GM21576 (cell line): ENCODE results near the gene GATAD2A.
"Not testable (repeated sequence)": the region's sequence is repeated elsewhere in the genome, so short reads cannot be mapped to it uniquely, and the experiment has no call there.

Source experiments
- ATAC-seq: cut with Tn5 transposase; IDR thresholded peaks from one replicate; pipeline ENCODE4 v1.9.1; 2021; ENCODE audit warnings: mild to moderate bottlenecking, moderate library complexity; ENCODE audit not compliant: unreplicated experiment

GATAD2A gene

DNA sequence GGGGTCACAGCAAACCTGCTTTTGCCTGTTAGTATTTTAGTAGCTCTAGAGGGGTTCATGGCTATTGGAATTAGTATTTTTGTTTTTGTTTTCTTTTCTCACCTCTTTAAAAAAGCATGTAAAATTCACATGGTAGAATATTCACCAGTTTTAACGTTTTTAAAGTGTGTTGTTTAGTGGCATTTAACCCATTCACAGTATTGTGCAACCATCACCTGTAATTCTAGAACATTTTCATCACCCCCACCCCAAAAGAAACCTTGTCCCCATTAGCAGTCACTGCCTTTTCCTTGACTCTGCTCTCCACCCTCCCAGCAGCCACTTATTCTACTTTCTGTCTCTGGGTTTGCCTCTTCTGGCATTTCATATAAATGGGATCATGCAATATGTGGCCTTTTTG is 39.8 kb downstream of the GATAD2A start:
- no peak for ATAC-seq

DNA sequence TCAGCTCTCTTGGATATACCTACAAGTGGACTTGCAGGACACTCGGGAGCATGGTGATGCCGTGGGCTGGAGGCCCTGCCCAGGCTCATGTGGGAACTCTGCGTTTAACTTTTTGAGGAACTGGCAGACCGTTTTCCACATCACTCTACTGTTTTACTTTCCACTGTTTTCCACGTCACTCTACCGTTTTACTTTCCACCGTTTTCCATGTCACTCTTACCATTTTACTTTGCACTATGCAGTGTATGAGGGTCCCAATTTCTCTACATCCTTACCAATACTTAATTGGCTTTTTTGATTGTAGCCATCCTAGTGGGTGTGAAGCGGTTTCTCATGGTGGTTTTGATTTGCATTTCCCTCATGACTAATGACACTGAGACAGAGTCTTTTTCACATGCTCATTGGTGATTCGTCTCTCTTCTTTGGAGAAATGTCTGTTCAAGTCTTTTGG is 40.5 kb downstream of the GATAD2A start:
- ATAC-seq = no peak

DNA sequence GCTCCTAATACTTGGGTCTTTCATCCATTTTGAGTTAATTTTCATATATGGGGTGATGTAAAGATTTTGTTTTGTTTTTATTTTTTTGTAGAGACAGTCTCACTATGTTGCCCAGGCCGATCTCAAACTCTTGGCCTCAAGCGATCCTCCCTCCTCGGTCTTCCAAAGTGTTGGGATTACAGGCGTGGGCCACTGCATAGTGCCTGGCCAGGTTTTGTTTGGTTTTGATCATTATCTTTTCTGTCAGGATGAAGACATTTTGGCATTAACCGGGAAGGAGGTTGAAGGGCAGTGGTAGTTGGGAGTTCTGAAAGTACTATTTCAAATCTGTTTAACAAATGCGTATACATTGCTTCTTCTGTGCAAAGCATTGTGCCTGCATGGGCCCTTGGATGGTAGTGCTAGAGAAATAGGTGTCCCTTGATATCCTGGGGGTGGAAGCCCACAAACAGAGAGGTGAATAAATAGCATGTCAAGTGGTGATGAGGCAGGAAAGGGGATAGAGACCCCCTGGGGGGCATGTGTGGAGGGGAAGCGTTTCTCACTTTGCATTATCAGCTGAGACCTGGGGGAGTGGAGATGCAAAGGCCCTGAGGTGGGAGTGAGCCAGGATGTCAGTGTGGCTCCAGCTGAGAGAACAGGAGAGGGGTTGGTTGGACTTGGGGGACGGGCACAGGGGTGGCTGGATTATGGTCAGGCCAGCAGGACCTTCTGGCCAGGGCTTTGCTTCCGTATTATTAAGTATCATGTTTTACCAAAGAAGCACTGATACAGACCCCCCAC is 41.4 kb downstream of the GATAD2A start:
- no peak for ATAC-seq

DNA sequence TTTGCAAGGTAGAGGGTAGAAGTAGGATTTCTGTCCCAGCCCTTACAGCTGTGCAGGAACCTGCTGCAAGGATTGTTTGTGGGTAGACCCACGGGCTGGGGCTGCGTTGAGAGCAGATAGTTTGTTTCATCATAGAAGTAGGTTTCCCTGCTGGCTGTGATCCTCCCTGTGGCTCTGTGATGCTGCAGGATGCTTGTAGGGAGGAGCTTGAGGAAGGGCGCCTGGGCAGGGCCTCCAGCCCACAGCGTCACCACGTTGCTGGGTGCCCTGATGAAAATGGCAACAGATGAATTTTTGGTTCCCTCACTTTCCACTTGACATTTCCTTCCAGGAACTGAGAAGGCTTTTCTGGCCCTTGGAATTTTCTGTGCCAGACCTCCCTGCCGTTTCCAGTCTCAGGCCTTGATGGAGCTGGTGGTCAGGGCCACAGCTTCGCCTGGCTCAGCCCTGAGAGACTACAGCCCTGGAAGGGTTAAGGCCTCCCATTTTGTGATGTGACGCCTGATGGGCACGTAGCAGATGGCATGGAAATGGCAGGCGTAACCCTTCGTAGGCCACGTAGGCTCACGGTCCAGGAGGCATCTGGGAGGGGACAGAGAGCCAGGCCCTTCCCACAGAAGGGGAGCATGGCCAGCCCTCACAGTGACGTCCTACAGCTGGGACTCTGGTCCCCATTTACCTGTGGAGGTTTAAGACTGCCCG is 42.2 kb downstream of the GATAD2A start:
- ATAC-seq = no peak

DNA sequence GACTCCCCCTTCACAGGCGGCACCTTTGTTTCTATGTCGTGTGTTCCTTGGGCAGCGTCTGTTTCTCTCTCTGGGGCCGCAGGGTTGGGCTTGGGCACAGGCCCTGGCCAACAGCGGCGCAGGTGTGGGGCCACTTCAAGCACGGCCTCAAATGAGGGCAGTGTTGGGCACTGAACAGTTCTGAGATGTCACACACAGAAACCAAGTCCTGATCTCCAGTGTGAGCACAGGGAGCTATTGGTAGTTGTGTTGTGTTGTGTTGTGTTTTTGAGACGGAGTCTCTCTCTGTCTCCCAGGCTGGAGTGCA is 42.7 kb downstream of the GATAD2A start:
- ATAC-seq = no peak

DNA sequence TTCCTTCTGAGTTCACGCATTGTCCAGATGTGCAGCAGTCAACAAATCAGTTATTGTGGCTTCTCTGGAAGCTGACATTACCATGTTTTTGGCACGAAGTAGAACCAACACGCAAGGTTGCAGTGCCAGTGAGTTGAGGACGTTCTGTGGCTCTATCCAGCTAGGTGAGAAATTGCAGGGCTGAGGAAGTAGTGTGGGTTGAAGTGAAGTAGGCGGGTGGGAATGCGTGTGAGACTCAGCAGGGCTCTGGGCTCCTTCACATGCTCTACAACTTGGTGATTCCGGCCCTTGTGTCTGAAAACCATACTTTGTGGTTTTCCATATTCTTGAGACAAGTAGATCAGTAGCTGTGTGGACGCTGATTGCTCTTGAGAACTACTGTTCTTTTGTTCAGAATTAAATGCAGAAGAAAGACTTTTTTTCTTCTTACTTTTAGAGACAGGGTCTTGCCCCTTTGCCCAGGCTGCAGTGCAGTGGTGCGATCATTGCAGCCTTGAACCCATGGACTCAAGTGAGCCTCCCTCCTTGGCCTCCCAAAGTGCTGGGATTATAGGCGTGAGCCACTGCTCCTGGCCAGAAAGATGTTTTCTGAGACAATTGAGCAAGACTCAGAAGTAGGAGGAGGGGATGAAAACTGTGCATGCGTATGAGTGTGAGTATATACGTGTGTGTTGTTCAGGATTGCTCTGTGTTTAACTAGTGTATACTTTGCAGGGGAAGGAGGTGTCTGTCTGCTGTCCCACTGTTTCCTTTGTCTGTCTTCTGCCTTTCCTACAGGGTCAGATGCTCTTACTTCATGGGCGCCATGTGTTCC is 46.2 kb downstream of the GATAD2A start:
- no peak for ATAC-seq

DNA sequence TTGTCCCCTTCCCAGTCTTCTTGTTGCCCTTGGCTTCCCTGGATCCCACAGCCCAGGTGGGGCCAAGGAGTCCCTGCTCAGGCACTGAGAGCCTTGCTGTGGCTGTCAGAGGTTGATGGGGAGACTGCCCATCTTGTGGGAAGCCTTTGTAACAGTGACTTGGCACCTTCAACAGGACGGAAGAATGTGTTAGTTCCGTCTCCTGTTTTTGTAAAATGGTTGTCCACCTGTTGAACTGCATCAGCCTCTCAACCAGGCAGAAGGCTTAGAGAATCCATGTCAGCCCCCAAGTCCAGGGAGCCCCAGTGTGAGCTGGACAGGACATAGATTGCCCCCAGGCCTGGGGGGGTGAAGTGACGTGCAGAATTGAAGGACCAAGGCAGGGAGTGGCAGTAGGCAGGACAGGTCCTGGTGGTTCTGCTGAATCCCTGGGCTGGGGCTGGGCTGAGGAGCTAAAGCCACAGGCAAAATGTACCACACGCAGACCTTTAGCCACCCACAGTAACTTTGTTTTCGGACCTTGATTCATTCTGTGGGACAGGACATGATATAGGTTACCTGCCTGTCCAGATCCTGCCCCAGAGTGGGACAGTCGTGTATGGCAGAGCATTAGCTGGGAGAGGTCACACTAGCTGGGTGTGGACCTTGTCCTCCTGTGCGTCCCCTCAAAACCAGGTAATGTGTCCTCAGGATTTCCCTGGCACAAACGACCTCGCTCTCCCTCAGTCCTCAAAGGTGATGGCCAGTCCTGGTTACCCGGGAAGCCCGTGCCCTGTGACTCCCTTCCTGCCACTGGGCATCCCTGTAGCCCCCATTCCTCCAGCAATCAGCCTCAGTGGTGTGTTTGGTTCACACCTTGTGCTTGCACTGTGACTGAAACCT is 47.0 kb downstream of the GATAD2A start:
- ATAC-seq = no peak

DNA sequence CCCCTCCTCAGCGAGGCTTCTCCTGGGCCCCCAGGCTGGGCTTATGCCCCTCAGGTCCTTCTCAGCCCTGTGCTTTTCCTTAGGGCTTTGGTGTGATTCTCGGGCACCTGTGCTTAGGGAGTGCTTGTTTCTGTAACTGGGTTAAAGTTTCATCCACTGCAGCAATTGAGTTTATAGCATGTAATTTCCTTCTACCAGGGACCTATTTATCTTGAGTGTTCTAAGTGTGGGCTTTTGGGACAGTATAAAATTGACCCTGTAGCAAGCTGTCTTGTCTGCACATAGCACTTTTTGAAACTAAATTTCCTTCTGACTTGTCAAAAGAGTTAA is 47.6 kb downstream of the GATAD2A start:
- ATAC-seq = no peak

DNA sequence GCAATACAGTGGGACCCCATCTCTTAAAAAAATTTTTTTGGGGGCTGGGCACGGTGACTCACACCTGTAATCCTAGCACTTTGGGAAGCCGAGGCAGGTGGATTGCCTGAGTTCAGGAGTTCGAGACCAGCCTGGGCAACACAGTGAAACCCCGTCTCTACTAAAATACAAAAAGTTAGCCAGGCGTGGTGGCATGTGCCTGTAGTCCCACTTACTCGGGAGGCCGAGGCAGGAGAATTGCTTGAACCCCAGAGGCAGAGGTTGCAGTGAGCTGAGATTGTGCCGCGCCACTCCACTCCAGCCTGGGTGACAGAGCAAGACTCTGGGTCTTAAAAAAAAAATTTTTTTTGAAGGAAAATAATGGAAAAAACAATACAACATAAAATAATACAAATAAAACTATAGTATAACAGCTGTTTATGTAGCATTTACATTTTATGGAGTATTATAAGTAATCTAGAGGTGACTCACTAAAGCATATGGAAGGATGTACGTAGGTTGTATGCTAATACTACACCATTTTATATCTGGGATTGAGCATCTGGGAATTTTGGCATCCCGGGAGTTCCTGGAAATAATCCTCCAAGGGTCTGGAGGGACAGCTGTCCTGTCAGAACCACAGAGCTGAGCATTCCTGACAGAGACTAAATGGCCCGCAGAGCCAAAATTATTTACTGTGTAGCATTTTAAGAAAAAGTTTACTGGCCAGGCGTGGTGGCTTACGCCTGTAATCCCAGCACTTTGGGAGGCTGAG is 49.9 kb downstream of the GATAD2A start:
- not testable (repeated sequence) for ATAC-seq

DNA sequence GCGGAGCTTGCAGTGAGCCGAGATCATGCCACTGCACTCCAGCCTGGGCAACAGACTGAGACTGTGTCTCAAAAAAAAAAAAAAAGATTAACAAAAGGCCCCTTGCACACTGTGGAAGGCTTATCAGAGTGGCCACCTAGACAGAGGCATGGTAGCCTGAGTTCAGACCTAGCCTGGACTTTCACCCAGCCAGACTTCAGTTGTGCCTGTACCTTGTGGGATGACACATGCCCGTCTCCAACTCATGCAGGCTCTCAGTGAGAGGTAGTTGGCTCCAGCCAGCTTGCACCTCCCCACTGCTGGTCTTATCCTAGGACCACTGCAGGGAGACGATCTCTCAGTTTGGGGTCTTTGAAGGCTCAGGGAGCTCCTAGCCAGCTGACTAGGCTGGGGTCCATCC is 52.2 kb downstream of the GATAD2A start:
- ATAC-seq = no peak

DNA sequence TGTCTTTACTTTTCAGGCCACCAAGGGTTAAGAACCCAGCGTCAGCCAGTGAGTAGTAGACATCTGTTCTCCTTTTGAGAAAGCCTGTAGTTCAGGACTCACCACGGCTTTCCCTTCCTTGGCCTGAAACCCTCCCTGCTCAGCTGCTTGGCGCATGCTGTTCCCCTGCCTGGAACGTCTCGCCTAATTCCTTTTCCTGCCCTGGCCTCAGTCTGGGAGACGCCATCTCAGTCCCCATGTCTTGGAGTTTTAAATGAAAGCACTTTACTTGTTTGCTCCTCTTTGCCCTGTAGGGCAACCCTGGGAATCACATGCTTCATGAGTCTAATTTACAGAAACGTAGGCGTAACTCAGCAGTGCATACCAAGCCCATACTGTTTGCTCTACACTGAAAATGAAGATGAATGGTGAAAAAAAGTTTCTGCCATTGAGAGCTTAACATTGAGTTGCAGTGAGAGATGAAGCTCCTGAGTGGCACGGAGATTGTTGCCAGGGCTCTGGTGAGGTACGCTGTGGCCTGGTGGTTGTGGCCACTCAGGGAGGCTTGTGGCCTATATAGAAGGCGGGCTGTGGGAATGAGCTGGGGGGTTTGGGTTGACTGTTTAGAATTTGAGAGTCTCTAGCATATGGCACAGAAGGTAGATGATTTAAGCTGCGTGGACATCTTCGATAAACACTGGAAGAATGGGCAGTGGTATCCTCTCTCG is 52.8 kb downstream of the GATAD2A start:
- ATAC-seq = no peak

DNA sequence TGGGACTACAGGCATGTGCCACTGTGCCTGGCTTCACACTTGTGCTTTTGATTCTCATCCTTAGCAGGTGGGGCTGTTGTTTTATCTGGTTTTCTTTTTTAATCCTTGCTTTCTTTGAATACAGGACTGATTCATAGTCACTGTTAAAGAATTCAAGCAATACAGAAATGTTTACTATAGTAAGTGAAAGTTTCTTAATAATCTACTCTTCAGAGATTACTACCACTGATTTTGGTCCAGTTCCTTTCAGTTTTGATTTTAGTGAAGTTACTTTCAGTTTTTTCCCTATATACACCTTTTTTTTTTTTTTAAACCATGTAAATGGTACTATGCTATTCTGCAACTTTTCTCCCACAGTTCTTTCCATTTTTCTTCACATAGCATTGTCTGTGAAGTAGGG is 53.6 kb downstream of the GATAD2A start:
- no peak for ATAC-seq

DNA sequence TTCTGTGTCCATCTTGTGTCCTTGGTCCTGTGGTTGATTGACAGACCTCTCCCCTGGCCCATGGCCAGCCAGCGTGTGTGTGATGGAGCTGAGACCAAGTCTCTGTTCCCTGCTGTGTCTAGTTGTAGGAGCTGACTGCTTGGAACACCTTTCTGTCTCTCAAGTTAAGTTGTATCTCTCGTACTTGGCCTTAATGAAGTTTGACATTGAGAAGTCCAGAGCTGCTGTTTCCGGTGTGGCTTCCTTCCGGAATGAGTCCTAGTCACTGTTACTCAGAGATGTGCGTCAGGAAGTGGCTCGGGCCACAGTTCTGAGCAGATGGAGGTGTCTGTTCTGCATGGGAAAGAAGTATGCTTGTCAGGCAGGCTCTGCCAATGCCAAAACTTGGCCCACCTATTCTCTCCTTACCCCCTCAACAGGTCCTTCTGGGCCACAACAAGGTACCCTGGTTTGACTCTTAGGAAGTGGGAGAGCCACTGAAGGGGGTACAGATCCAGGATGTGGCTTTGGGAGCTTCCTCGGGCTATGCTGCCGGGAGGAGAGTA is 54.3 kb downstream of the GATAD2A start:
- no peak for ATAC-seq

DNA sequence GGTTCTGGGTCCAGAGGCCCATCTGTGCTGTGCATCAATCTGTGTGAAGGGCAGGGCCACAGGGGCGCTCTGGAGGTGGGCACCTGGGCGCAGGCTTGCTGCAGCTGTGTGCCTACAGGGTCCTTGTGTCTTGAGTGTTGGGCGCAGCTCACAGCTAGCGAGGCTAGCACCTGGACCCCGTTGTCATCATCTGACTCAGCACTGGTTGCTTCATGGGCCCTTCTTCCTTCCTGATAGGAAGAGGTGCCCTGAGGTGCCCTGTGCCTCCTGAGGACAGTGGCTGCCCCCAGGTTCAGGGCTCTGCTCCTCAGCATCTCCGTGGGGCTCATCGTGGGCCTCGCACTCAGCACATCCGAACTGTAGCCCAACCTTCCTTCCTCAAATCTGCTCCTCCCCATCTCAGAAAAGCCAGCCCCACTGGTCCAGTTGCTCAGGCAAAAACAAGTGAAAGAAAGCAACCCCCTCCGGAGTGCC is 54.8 kb downstream of the GATAD2A start:
- no peak for ATAC-seq

DNA sequence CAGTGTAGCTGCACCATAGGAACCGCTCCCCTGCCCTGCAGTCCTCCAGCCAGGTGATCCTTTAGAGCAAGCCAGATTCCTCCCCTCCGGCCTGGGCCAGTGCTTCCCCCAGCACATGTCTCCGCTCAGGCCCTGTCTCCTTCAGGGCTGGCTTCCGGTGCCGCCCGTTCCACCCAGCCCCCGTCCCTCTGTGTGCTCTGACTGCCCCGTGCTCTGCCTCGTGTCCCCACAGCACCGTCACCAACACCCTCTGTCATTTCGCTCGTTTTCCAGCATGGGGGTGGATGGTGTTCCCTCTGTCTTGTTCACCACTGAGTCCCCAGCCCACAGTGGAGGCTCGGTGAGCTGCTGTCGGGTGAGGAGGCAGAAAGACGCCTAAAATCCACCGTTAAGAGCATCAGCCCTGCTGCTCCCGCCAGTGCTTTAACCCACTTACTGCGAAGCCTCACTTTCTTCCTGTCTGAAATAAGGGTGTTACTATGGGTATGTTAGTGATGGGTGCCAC is 55.3 kb downstream of the GATAD2A start:
- ATAC-seq = no peak

DNA sequence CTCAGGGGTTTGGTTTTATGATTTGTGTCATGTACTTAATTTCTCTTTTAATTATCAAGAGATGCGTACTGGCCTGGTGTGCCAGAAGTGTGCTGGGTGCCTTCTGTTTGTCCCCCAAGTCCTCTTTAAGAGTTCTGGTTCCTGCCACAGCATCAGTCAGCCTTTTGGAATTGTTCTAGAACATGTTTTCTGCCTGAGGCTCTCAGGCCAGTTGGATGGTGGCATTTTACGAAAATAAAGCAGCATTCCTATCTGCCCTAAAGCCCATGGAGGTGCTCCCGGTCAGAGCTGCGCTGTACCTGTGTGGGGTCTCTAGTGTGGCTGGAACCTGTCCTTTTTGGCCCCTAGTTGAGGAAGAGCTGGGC is 55.8 kb downstream of the GATAD2A start:
- ATAC-seq = no peak

DNA sequence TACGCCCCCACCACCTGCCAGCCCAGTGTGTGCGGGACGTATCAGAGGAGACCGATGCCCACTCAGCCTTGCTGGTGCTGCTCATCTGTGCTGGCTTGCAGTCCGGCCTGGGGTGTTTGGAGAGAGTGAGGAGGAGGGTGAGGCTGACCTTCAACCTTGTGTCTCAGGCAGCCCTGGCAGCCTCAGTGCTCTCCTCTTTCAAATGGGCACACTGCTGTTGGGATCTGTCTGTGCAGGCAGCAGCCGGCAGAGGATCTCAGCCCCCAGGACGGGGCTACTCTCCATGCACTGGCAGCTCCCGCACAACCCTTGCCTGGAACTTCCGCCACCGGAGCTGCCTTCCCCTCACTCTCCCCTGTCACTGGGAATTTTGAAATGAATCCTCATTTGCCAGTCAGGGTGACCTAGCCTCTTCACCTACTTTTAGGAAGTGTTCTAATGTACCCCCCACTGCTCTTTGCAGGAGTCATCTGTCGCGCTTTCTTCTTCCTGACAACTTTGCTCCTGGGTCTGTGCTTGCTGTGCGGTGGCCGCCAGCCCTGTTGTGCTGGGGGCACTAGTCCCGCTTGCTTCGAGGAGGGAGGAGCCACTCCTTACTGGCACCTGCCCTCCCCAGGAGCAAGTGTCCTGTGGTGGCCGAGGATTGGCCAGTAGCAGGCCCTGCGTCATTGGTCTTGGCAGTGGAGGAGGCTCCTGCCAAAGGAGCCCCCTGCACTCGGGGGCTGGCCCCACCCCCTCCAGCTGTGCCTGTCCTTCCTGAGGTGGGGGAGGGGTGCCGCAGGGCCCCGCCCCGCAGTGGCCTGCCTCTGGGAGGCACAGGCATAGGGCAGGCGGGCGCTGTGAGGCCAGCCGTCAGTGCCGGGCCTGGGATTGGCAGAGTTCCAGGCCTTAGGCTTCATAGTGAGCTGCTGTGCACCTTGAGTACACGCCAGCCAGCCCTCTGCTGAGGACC is 56.5 kb downstream of the GATAD2A start:
- ATAC-seq = no peak
